Renal cortical epithelial cell (primary cell): ENCODE results near the gene RAB25. TPM values are rescaled to one million over a fixed set of nuclear protein-coding genes. Genes with fewer than 3 reads are reported as not detected.
"Not testable (repeated sequence)": the region's sequence is repeated elsewhere in the genome, so short reads cannot be mapped to it uniquely, and the experiment has no call there.

ENCODE experiments used
- DNase-seq: peaks from one replicate; pipeline ENCODE4 v3.0.0-alpha.2; 2011; ENCODE audit warnings: low read depth
- total RNA-seq: library from RNA; depleted of rRNA; stranded (reverse); fragments of >200 nt; gene quantifications from 2 replicates; pipeline ENCODE4 v1.2.3, GENCODE V29; 2014

The RAB25 gene
- total RNA-seq, 1 donor from 2014 or later: 0.50 TPM

- DNase-seq: peak; percentile 89
Observed at GRCh38 chr1:156054500-156055280, 6.3 kb upstream of the RAB25 start, which contains the start of gene LAMTOR2. TSS of gene LAMTOR2 (plus strand) at chr1:156054782. CDS start at chr1:156054890, 108 bp downstream.

DNA sequence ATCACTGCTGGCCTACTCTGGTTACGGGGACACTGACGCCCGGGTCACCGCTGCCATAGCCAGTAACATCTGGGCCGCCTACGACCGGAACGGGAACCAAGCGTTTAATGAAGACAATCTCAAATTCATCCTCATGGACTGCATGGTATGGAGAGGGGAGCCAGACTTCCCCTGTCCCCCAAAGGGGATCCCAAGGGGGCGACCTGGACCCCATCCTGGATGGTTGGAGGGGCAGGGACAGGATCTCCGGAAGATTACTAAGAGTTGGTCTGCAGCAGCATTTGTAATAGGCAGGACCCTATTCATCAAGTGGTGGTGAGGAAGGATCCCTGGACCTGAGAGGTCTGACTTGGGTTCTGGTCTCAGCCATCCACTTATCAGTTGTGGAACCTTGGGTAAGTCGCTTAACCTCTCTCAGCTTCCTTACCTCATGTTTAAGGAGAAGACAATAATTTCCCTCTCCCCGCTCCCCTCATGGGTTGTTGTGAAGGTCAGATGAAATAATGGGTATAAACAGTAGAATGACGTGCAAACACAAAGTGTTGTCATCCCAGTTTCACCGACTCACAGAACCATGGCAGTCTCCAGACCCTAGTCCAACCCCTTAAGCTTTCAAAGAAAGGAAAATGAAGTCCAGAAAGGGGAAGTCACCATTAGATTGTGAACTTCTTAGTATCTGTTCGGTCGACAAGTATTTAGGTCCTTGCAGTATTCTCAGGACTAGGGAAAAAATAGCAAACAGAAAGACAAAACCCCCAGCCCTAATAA, 5.5 kb upstream of the RAB25 start:
- no peak for DNase-seq

DNA sequence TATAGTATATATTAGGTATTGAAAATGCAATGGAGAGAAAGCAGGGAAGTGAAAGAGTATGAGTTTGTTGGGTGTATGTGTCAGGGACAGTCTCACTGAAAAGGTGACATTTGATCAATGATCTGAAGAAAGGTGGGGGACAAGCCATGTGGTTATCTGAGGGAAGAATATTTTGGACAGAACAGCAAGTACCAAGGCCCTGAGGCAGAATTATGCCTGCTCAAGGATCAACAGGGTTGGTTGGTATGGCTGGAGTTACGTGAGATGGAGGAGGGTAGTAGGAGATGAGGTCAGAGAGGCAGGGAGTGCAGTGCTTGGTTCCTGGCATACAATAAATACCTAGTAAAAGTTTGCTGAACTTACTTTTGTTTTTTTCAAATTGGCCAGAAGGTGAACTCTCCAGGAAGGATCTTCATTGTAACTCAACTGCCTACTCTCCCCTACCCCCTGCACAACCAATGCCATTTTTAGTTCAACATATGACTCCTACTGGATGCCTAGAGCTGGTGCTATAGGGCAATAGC, 4.6 kb upstream of the RAB25 start:
- no peak for DNase-seq

- no peak for DNase-seq
Observed at GRCh38 chr1:156062189-156062588, 1.2 kb downstream of the RAB25 start.

DNA sequence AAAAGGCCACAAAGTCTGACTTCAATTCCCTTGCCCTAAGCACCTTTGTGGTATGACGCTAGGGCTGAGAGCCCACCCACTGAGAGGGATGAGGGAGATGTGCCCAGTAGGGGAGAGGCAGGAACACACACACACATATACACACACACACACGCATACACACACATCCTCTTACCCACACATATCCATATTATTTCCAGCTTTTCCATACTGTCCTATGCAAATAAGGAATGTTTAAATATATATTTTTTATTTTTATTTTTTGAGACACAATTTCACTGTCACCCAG, 3.0 kb downstream of the RAB25 start:
- no peak for DNase-seq

DNA sequence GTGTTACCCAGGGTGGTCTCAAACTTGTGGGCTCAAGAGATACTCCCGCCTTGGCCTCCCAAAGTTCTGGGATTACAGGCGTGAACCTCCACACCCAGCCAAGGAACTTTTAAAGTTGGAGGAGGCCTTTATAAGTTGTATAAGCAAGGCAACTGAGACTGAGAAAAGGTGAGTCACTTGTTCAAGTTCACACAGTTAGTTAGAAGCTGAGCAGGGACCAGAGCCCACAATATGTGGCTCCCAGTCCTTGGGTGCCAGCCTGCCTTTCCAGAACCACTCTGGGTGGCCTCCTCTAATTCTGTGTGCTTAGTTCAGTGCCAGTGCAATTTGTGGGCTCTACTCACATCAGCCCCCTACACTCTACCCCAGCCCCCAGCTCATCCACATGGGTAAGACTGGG, 3.7 kb downstream of the RAB25 start:
- no peak for DNase-seq

- no peak for DNase-seq
Observed at GRCh38 chr1:156065212-156065611, 4.3 kb downstream of the RAB25 start.

DNA sequence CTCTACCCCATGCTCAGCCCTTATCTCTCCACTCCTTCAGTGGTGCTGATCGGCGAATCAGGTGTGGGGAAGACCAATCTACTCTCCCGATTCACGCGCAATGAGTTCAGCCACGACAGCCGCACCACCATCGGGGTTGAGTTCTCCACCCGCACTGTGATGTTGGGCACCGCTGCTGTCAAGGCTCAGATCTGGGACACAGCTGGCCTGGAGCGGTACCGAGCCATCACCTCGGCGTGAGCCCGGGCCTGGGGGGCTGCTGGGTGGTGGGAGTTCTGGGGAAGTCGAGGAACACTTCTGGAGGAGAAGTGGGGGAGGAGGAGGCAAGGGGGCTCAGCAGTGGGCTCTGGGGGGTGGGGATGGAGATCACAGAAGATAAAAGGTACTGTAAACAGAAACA, 4.9 kb downstream of the RAB25 start:
- no peak for DNase-seq

- no peak for DNase-seq
Observed at GRCh38 chr1:156067262-156067661, 6.3 kb downstream of the RAB25 start.

DNA sequence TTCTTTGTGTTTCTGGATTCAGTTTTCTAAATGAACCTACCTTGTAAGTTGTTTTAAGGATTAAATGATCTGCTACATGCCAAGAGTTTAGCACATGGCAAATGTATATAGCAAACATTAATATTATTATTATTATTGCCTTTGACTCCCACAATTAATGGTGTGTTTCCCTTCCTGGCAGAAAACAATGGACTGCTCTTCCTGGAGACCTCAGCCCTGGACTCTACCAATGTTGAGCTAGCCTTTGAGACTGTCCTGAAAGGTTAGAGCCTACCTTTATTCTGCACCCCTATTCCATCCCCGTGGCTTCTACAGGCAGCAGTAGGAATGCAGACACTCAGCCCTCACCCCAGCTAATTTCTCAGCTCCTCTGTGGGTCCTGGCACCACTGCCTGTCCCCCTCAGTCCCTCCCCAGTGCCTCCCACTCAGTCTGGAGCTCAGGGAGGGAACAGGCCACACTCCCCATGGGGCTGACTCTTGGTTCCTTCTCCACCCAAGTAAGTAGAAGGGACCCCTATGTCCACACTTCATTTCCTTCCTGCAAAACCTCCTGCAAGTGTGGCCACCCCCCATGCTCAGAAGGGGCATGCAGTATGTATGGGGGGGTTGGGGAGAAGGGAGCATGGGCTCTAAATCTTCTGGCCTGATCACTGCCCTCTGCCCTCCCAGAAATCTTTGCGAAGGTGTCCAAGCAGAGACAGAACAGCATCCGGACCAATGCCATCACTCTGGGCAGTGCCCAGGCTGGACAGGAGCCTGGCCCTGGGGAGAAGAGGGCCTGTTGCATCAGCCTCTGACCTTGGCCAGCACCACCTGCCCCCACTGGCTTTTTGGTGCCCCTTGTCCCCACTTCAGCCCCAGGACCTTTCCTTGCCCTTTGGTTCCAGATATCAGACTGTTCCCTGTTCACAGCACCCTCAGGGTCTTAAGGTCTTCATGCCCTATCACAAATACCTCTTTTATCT, 8.8 kb downstream of the RAB25 start:
- no peak for DNase-seq

- no peak for DNase-seq
Observed at GRCh38 chr1:156070548-156070947, 9.6 kb downstream of the RAB25 start.

- not testable (repeated sequence) for DNase-seq
Observed at GRCh38 chr1:156071332-156071816, 10.4 kb downstream of the RAB25 start.

- no peak for DNase-seq
Observed at GRCh38 chr1:156072251-156072650, 11.3 kb downstream of the RAB25 start.

DNA sequence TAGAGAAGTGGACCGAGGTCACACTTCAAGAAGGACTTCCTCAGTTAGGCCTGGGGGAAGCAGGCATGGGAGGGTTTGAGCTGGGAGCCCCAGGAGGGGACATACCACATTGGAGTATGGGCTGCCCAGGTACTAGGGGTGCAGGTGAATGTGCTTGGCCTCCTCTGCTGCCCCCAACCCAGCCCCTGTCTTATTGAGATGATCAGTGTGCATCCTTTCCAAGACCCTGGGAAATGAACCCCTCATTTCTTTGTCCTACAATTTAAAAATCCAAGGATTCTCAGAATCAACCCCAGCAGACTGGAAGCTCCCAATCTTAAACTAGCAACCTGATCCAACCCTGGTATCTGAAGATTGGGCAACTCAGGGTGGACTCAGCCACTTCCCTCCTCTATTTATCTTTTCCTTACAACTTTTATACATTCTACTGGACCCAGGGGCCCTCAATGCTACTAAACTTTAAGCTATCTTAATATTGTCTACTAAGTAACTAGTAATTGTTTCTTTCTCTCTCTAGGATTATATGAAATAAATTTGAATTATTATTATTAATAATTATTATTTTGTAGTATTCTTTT, 12.2 kb downstream of the RAB25 start:
- no peak for DNase-seq

DNA sequence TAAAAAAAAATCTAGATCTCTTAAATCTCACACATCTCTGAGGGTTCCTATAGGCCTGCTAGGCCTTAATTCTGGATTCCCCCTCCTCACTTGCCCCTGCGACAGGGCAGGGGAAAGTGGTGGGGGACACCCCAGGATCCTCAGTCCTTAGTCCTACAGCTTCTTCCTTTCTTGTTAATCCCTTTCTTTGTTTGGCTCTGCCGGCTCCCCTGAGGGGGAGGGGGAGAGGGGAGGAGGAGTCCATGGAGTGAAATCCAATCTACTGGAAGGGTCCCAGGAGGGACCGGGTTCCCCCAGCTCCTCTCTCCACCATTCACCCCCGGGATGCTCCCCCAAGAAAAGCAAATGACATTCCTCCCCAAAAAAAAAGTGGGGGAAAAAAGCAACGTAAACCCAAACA, 12.8 kb downstream of the RAB25 start:
- no peak for DNase-seq

- DNase-seq: no peak
Observed at GRCh38 chr1:156074661-156075060, 13.7 kb downstream of the RAB25 start.

GRCh38 chr1:156075162-156075561, 14.2 kb downstream of the RAB25 start:
- DNase-seq: no peak

DNA sequence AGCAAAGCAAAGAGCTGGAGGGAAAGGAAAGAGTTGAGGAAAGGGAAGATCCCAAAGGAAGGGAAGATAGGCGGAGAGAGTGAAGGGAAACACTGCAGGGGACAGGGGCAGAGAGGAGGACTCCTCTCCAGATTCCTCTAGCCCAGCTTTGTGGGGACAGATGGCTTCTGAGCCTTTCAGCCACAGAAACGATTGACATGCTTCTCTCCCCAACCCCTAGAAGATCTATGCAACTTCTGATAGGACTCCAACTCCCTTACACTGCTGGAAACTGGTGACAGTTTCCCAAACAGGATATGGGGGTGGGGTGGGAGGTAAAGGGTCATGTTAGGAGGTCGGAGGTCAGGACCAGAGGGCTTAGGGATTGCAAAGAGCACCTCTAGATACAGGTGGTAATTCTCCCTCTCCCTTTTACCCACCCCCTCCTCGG, 14.8 kb downstream of the RAB25 start:
- no peak for DNase-seq

GRCh38 chr1:156076609-156077429, 15.9 kb downstream of the RAB25 start:
- DNase-seq: no peak

GRCh38 chr1:156077430-156077760, 16.4 kb downstream of the RAB25 start:
- no peak for DNase-seq

- no peak for DNase-seq
Observed at GRCh38 chr1:156078728-156079127, 17.8 kb downstream of the RAB25 start.
